ENCODE results near the gene NCOA6.
"Not testable (repeated sequence)": the region's sequence is repeated elsewhere in the genome, so short reads cannot be mapped to it uniquely, and the experiment has no call there.

The NCOA6 gene

DNA sequence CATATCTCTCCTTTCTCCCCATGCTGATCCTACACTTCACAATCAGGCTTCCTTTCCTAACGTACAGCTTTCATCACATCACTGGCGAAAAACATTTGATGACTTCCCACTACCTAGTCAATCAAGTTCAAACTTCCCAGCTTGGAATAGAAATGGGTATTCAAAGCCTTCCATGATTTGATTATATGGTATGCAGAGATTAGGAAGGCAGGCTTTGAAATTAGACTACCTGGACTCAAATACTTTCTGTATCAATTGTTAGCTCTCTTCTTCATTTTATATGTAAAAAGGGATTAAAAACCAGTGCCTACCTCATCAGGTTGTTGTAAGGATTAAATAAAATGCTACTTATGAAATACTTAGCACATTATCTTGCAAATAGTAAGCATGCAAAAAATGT lies 7.7 kb downstream of the NCOA6 start:
- H3K4me3 ChIP-seq (ENCODE audit: low read depth, low read length) = no peak overlapping the region
- DNase-seq (ENCODE audit: low read depth) = no peak
- TF ChIP-seq, protein P1, sequence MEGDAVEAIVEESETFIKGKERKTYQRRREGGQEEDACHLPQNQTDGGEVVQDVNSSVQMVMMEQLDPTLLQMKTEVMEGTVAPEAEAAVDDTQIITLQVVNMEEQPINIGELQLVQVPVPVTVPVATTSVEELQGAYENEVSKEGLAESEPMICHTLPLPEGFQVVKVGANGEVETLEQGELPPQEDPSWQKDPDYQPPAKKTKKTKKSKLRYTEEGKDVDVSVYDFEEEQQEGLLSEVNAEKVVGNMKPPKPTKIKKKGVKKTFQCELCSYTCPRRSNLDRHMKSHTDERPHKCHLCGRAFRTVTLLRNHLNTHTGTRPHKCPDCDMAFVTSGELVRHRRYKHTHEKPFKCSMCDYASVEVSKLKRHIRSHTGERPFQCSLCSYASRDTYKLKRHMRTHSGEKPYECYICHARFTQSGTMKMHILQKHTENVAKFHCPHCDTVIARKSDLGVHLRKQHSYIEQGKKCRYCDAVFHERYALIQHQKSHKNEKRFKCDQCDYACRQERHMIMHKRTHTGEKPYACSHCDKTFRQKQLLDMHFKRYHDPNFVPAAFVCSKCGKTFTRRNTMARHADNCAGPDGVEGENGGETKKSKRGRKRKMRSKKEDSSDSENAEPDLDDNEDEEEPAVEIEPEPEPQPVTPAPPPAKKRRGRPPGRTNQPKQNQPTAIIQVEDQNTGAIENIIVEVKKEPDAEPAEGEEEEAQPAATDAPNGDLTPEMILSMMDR (conservative IDR thresholded peaks at IDR 0.05; ENCODE audit: low read depth, low read length) = no peak

DNA sequence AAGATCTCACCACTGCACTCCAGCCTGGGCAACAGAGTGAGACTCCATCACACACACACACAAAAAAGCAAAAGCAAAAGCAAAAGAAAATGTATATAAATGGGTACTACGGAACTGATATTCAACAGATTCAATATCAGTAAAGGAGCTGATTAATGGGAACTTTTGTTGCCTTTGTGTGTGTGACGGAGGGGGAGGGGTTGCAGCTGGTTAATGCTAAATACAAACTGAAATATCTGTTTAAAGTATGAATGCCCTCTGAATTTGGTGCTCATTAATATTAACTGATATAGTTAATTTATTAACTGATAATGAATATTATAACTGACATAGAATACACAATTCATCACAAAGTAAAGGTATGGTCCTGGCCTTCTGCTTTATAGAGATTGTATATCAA lies 8.4 kb downstream of the NCOA6 start:
- no peak for DNase-seq (ENCODE audit: low read depth)
- H3K4me3 ChIP-seq (ENCODE audit: low read depth, low read length) = no peak overlapping the region
- TF ChIP-seq, protein P1 (conservative IDR thresholded peaks at IDR 0.05; ENCODE audit: low read depth, low read length) = no peak

DNA sequence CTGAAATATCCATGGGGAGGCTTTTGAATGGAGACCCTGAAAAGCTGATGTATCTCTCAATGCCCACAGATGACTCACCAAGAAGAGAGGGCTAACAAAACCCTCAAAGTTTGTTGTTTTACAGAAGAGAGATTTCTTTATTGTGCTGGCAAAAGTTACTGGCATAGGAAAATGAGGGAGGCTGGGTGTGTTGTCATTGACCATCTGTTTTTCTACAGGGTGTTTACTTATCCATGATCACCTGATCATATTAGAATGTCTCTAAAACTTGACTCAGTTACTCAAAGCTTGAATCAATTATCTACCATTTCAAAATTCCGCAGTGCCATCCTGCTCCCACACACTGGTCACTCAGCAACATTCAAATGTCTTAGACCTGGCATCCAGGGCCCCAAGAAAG lies 9.8 kb downstream of the NCOA6 start:
- no peak overlapping the region for H3K4me3 ChIP-seq (ENCODE audit: low read depth, low read length)
- TF ChIP-seq, protein P1 (conservative IDR thresholded peaks at IDR 0.05; ENCODE audit: low read depth, low read length) = no peak
- no peak for DNase-seq (ENCODE audit: low read depth)

DNA sequence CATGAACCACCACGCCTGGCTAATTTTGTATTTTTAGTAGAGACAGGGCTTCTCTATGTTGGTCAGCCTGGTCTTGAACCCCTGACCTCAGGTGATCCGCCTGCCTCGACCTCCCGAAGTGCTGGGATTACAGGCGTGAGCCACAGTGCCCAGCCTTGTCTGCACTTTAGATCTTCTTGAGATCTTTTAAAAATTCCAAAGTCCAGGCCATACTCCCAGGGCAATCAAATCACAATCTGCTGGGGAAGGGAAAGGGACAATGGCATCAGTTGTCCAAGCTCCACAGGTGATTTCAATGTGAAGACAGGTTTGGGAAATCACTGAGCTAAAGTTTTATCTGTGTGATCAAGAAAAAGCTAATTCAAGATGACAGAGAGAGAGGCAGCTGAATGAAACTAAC lies 16.9 kb downstream of the NCOA6 start:
- DNase-seq (ENCODE audit: low read depth) = no peak
- H3K4me3 ChIP-seq (ENCODE audit: low read depth, low read length) = no peak overlapping the region
- TF ChIP-seq, protein P1 (conservative IDR thresholded peaks at IDR 0.05; ENCODE audit: low read depth, low read length) = no peak

DNA sequence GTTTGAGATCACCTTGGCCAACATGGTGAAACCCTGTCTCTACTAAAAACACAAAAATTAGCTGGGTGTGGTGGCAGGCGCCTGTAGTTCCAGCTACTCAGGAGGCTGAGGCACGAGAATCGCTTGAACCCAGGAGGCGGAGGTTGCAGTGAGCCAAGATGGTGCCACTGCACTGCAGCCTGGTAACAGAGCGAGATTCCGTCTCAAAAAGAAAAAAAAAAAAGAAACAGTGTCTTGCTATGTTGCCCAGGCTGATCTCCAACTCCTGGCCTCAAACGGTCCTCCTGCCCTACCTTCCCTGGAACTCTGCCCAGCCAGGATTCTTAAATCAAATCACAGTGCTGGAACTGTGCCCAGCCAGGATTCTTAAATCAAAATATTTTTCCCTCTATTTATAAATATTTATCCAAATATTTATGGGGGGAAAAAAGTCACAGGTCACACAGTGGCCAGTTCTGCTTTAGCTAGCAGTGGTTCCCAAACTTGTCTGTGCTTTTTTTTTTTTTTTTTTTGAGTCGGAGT lies 17.4 kb downstream of the NCOA6 start:
- H3K4me3 ChIP-seq (ENCODE audit: low read depth, low read length); DNase-seq (ENCODE audit: low read depth): not testable (repeated sequence)

DNA sequence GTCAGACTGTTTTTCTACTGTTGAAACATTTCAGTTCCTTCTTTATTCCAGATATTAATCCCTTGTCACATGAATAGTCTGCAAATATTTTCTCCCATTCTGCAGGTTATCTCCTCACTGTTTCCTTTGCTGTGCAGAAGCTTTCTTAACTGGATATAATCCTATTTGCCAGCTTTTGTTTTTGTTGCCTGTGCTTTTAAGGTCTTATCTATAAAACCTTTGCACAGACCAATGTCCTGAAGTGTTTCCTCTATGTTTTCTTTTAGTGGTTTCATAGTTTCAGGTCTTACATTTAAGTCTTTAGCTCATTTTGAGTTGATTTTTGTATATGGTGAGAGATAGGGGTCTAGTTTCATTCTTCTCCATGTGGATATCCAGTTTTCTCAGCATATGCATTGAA lies 19.2 kb downstream of the NCOA6 start:
- TF ChIP-seq, protein P1 (conservative IDR thresholded peaks at IDR 0.05; ENCODE audit: low read depth, low read length) = no peak
- H3K4me3 ChIP-seq (ENCODE audit: low read depth, low read length) = no peak overlapping the region

DNA sequence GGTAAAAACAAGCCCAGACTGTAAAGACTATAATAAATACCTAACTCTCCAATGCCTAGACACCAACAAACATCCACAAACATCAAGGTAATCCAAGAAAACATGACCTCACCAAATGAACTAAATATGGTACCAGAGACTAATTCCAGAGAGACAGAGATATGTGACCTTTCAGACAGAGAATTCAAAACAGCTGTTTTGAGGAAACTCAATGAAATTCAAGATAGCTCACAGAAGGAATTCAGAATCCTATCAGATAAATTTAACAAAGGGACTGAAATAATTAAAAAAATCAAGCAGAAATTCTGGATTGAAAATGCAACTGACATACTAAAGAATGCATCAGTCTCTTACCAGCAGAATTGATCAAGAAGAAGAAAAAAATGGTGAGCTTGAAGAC lies 26.6 kb downstream of the NCOA6 start:
- H3K4me3 ChIP-seq (ENCODE audit: low read depth, low read length) = no peak overlapping the region
- TF ChIP-seq, protein P1 (conservative IDR thresholded peaks at IDR 0.05; ENCODE audit: low read depth, low read length) = no peak
- peak; percentile 10 for DNase-seq (ENCODE audit: low read depth)

More for the DNA sequence above, 19.2 kb downstream of the NCOA6 start:
- DNase-seq (ENCODE audit: low read depth) = no peak
